ENCODE measurements around the gene EGFL7. TPM values are rescaled to one million over a fixed set of nuclear protein-coding genes. Genes with fewer than 3 reads are reported as not detected.

The EGFL7 gene
- total and polyA plus RNA-seq, 2 of the 13 experiments (the other 11 are each of a cell fraction or from before 2014, with no cell fraction given), result 0.20 to 5.1 TPM

GRCh38 chr9:136625101-136626065, 37.3 kb upstream of the EGFL7 start (continued):
- TF ChIP-seq GPN1 (CRISPR knock-in tag; IDR thresholded peaks at IDR 0.05; ENCODE audit: borderline replicate concordance) (no peak), ARNT2 (CRISPR knock-in tag; IDR thresholded peaks at IDR 0.05; ENCODE audit: low read depth) (no peak), ZNF678 (CRISPR knock-in tag; IDR thresholded peaks at IDR 0.05) (no peak), ZNF761 (CRISPR knock-in tag; conservative IDR thresholded peaks at IDR 0.05) (no peak), RXRB (CRISPR knock-in tag; IDR thresholded peaks at IDR 0.05; ENCODE audit: borderline replicate concordance) (peak; percentile 68), HMG20A (CRISPR knock-in tag; IDR thresholded peaks at IDR 0.05; ENCODE audit: borderline replicate concordance) (peak; percentile 65), PHF21A (CRISPR knock-in tag; IDR thresholded peaks at IDR 0.05) (peak; percentile 88), ZKSCAN1 (IDR thresholded peaks at IDR 0.05; ENCODE audit: low read length) (no peak), KDM6A (CRISPR knock-in tag; IDR thresholded peaks at IDR 0.05; ENCODE audit: low read depth) (peak; percentile 44; the same call in 1 of the 2 replicates), RXRA (CRISPR knock-in tag; IDR thresholded peaks at IDR 0.05) (peak; percentile 75), NFIC (IDR thresholded peaks at IDR 0.05; ENCODE audit: low read length) (no peak), ZNF772 (CRISPR knock-in tag; IDR thresholded peaks at IDR 0.05) (no peak), FOXK1 (CRISPR knock-in tag; IDR thresholded peaks at IDR 0.05; ENCODE audit: borderline replicate concordance, low read depth) (no peak), ZFYVE20 (CRISPR knock-in tag; IDR thresholded peaks at IDR 0.05; ENCODE audit: borderline replicate concordance, low read depth) (no peak), CAMTA2 (CRISPR knock-in tag; IDR thresholded peaks at IDR 0.05; ENCODE audit: borderline replicate concordance) (0 out of 2 replicates have a peak, but pooled peaks have one; percentile 48), ZNF121 (CRISPR knock-in tag; IDR thresholded peaks at IDR 0.05) (peak; percentile 40; the same call in 1 of the 2 replicates), ZFP1 (CRISPR knock-in tag; IDR thresholded peaks at IDR 0.05) (no peak), ZFP37 (CRISPR knock-in tag; IDR thresholded peaks at IDR 0.05; ENCODE audit: borderline replicate concordance) (no peak), JUNB (CRISPR knock-in tag; IDR thresholded peaks at IDR 0.05; ENCODE audit: borderline replicate concordance) (no peak), ZNF550 (CRISPR knock-in tag; IDR thresholded peaks at IDR 0.05; ENCODE audit: borderline replicate concordance) (no peak), ZNF724P (CRISPR knock-in tag; IDR thresholded peaks at IDR 0.05; ENCODE audit: borderline replicate concordance) (no peak), SUZ12 (IDR thresholded peaks at IDR 0.05; ENCODE audit: low read depth, low read length) (no peak), TBX2 (CRISPR knock-in tag; IDR thresholded peaks at IDR 0.05; ENCODE audit: borderline replicate concordance) (peak; percentile 72), MAFF (IDR thresholded peaks at IDR 0.05; ENCODE audit: low read depth, low read length) (no peak), THAP11 (CRISPR knock-in tag; IDR thresholded peaks at IDR 0.05) (peak; percentile 56; the same call in 1 of the 2 replicates), RFX1 (IDR thresholded peaks at IDR 0.05) (no peak), ZNF225 (CRISPR knock-in tag; IDR thresholded peaks at IDR 0.05) (no peak), ZNF34 (CRISPR knock-in tag; IDR thresholded peaks at IDR 0.05; ENCODE audit: borderline replicate concordance) (no peak), SRF (IDR thresholded peaks at IDR 0.05; ENCODE audit: low read depth, low read length) (no peak)
- TF ChIP-seq, protein P1, sequence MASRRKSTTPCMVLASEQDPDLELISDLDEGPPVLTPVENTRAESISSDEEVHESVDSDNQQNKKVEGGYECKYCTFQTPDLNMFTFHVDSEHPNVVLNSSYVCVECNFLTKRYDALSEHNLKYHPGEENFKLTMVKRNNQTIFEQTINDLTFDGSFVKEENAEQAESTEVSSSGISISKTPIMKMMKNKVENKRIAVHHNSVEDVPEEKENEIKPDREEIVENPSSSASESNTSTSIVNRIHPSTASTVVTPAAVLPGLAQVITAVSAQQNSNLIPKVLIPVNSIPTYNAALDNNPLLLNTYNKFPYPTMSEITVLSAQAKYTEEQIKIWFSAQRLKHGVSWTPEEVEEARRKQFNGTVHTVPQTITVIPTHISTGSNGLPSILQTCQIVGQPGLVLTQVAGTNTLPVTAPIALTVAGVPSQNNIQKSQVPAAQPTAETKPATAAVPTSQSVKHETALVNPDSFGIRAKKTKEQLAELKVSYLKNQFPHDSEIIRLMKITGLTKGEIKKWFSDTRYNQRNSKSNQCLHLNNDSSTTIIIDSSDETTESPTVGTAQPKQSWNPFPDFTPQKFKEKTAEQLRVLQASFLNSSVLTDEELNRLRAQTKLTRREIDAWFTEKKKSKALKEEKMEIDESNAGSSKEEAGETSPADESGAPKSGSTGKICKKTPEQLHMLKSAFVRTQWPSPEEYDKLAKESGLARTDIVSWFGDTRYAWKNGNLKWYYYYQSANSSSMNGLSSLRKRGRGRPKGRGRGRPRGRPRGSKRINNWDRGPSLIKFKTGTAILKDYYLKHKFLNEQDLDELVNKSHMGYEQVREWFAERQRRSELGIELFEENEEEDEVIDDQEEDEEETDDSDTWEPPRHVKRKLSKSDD (CRISPR knock-in tag; IDR thresholded peaks at IDR 0.05; ENCODE audit: low read depth), result no peak
- TF ChIP-seq, protein P2, sequence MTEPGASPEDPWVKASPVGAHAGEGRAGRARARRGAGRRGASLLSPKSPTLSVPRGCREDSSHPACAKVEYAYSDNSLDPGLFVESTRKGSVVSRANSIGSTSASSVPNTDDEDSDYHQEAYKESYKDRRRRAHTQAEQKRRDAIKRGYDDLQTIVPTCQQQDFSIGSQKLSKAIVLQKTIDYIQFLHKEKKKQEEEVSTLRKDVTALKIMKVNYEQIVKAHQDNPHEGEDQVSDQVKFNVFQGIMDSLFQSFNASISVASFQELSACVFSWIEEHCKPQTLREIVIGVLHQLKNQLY (CRISPR knock-in tag; IDR thresholded peaks at IDR 0.05), result no peak

Measured in HepG2 (cell line).